HepG2 (cell line): ENCODE measurements around the gene BANP. TPM values are rescaled to one million over a fixed set of nuclear protein-coding genes. Genes with fewer than 3 reads are reported as not detected.
"Not testable (repeated sequence)": the region's sequence is repeated elsewhere in the genome, so short reads cannot be mapped to it uniquely, and the experiment has no call there.

Experiments
- ATAC-seq: fragments of 200-7000 bp; cut with Tn5 transposase; 3 replicates; pipeline ENCODE4 v1.9.1; 2020; ENCODE audit warnings: mild to moderate bottlenecking, moderate library complexity
- BruUV-seq: library from RNA; stranded (reverse); fragments of 400-500 nt; replicated peaks from 2 replicates; lab custom pipeline; 2021; lab: Mats Ljungman, UMichigan
- CTCF ChIA-PET: fragments of 300-600 bp; formaldehyde crosslinking; extraction: SDS; loops from one replicate; lab custom pipeline; 2021; ENCODE audit warnings: low total read pairs, inconsistent platforms, low intra/inter-chr PET ratio; lab: Yijun Ruan, JAX
- POLR2A ChIA-PET: fragments of 350-600 bp; sonication (Branson Sonifier 250); formaldehyde crosslinking; loops from one replicate; lab custom pipeline; 2020; ENCODE audit warnings: antibody characterized with exemption, inconsistent platforms; lab: Yijun Ruan, JAX
- DNase-seq: peaks from one replicate; pipeline ENCODE4 v3.0.0-alpha.2; 2015; ENCODE audit warnings: low spot score
- FAIRE-seq: peaks from 3 replicates; lab custom pipeline; 2011; peaks lifted over from hg19 to GRCh38; lab: Jason Lieb, UNC
- H2AFZ ChIP-seq: one replicate; pipeline ENCODE4 v1.6.1; 2011; ENCODE audit warnings: low read length, inconsistent platforms
- H3K27ac ChIP-seq: fragments of 300-600 bp; 3 replicates; pipeline ENCODE4 v1.8.0; 2011; ENCODE audit warnings: mixed run types, mild to moderate bottlenecking, mixed read lengths, low read length, inconsistent platforms; ENCODE audit not compliant: insufficient read depth; ENCODE audit errors: extremely low read length
- H3K27me3 ChIP-seq, 2 experiments: fragments of 200-600 bp in 1 of 2; 2 replicates in 1 of 2; 3 replicates in 1 of 2; pipeline versions ENCODE4 v1.6.0 to v1.8.0; 2011; ENCODE audit warnings: low read length in 2 of 2, mild to moderate bottlenecking in 2 of 2, moderate library complexity in 2 of 2, inconsistent platforms in 1 of 2; ENCODE audit not compliant: insufficient read depth in 2 of 2, control insufficient read depth in 1 of 2
- H3K36me3 ChIP-seq, 2 experiments: fragments of 200-600 bp in 1 of 2; replicated peaks in 1 of 2; 2 replicates in 1 of 2; 3 replicates in 1 of 2; pipeline versions ENCODE4 v1.5.1 to v1.8.0; 2011; ENCODE audit warnings: low read length in 2 of 2, inconsistent platforms in 1 of 2; ENCODE audit not compliant: insufficient read depth in 2 of 2, control insufficient read depth in 1 of 2
- H3K4me1 ChIP-seq: 2 replicates; pipeline ENCODE4 v1.5.1; 2012; ENCODE audit warnings: low read length, inconsistent platforms; ENCODE audit not compliant: insufficient read depth
- H3K4me2 ChIP-seq: 2 replicates; pipeline ENCODE4 v1.6.0; 2011; ENCODE audit warnings: low read depth, low read length, inconsistent platforms
- H3K4me3 ChIP-seq, 3 experiments: fragments of 200-600 bp in 1 of 3; sonication (generic), shearing (Covaris generic) in 1 of 3; replicated peaks in 1 of 3; 2 replicates each; pipeline ENCODE4 v1.5.1; 2011 to 2016; ENCODE audit warnings: low read length in 3 of 3, inconsistent platforms in 2 of 3, low read depth in 2 of 3, mild to moderate bottlenecking in 2 of 3, control low read depth in 1 of 3, mixed read lengths in 1 of 3; ENCODE audit not compliant: insufficient read depth in 1 of 3
- H3K79me2 ChIP-seq: one replicate; pipeline ENCODE4 v1.6.1; 2011; ENCODE audit warnings: low read length, inconsistent platforms; ENCODE audit not compliant: insufficient read depth
- H3K9ac ChIP-seq: 2 replicates; pipeline ENCODE4 v1.6.0; 2011; ENCODE audit warnings: mild to moderate bottlenecking, low read depth, low read length, inconsistent platforms; ENCODE audit not compliant: insufficient read depth
- H3K9me3 ChIP-seq: 2 replicates; pipeline ENCODE4 v1.5.1; 2012; ENCODE audit warnings: mild to moderate bottlenecking, low read length
- H4K20me1 ChIP-seq: 2 replicates; pipeline ENCODE4 v1.6.0; 2011; ENCODE audit warnings: inconsistent platforms, mild to moderate bottlenecking, low read length, moderate library complexity; ENCODE audit not compliant: insufficient read depth
- WGBS: methylation state at CpG from one replicate; pipeline ENCODE4 v1.1.6; 2017; ENCODE audit warnings: low lambda C conversion rate; 5-methylcytosine and 5-hydroxymethylcytosine counted together
- in situ Hi-C: cut with HindIII; loops from 2 replicates; pipeline ENCODE4 v1.10.0; 2017; ENCODE audit warnings: low pct_unique_long_range_greater_than_20kb; ENCODE audit not compliant: extremely low pct_ligation_motif_present
- intact Hi-C: fragments of 100-400 bp; cut with micrococcal nuclease; formaldehyde crosslinking; loops from one replicate; pipeline ENCODE4 v1.10.0; 2022; ENCODE audit not compliant: unreplicated experiment
- polyA plus RNA-seq, 8 experiments: library from polyadenylated mRNA; depleted of rRNA in 3 of 8; stranded (reverse) in 7 of 8; unstranded in 1 of 8; fragments of >200 nt; fragmentation: Illumina TruSeq in 4 of 8; extraction: Trizol in 4 of 8; gene quantifications; 2 replicates each; pipeline versions ENCODE4 v1.2.1 to v1.2.3, GENCODE V29; 2011 to 2016; ENCODE audit warnings: low read depth in 4 of 8, missing spikeins in 1 of 8, mixed read lengths in 1 of 8; ENCODE audit not compliant: insufficient read depth in 1 of 8
- total RNA-seq, 5 experiments: library from RNA; depleted of rRNA; stranded (reverse); fragments of >200 nt; fragmentation: Illumina TruSeq; extraction: Trizol; gene quantifications; 2 replicates each; pipeline ENCODE4 v1.2.3, GENCODE V29; 2016; ENCODE audit warnings: low read depth in 1 of 5

BANP gene
- total and polyA plus RNA-seq, 2 of the 13 experiments (the other 11 are each of a cell fraction or from before 2014, with no cell fraction given), result 20.2 to 23.8 TPM

DNA sequence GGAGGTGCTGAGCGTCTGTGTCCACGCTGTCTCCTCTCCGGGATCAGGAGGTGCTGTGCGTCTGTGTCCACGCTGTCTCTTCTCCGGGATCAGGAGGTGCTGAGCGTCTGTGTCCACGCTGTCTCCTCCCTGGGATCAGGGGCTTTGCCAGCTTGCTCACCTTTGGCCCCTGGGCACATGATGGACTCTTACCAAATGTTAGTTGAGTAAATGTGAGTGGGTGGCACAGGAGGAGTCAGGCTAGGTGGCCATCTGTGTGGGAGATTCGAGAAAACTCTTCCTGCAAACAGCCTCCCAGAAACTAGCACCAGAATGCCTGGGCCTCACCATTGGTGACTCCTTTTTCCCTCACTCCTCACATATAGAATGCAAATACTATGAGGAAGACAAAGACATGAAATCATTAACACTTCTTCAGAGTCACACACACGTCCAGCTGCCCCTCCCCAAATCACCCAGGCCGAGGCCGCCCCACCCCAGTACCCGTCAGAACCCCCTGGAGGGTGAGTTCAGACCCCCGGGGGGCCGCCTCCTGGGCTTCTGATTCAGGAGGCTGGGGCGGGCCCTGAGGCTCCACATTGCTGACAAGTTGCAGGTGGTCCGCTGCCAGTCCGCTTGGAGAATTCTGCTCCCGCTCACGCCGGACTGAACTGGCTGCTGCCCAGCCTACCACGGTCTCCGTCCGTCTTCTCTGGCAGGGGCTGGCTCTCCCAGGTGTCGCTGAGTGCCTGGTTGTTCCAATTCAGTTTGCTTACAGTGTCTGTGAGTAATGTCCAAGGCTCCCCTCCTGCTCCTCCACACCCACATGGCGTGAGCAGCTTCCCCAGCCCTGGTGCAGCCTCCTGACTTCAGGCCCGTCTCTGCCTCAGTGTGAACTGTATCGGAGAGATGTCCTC, 158.7 kb downstream of the BANP start:
- H3K9me3 ChIP-seq, BruUV-seq, H2AFZ ChIP-seq, H3K4me1 ChIP-seq, ATAC-seq, FAIRE-seq, in situ Hi-C loops, H3K79me2 ChIP-seq, H3K4me2 ChIP-seq, CTCF ChIA-PET, intact Hi-C loops, H3K4me3 ChIP-seq, H4K20me1 ChIP-seq, POLR2A ChIA-PET, H3K9ac ChIP-seq, H3K36me3 ChIP-seq, H3K27ac ChIP-seq, DNase-seq: not testable (repeated sequence)
- H3K27me3 ChIP-seq, result peaks cover 9 to 51% of the 10 kb centered on the region in 2 experiments; a peak in 3 of 5 replicates
- WGBS, result 45% methylated on average over 27 of the region's 28 CpGs

DNA sequence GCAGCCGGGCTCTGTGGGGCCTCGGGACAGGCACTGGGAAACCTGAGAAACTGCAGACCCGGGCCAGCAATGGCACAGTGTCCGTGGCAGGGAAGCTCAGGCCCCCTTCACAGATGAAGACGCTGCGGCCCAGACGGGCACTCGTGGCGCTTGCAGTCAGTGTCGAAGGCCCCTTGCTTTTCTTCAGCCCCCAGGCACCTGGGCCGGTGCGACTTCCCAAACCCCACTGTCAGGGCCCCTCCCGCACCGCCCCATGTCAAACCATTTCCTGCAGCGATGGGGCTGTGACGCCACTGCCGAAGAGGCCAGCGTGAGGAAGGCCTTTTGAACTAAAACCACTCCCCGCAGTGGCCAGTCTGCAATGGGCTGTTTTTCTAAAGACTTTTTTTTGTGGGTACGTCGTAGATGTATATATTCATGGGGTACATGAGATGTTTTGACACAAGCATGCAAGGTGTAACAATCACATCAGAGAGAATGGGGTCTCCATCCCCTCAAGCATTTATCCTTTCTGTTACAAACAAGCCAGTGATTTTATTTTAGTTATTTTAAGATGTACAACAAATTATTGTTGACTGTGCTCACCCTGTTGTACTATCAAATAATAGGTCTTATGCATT, 159.8 kb downstream of the BANP start:
- DNase-seq, in situ Hi-C loops, H3K4me1 ChIP-seq, H3K4me3 ChIP-seq, FAIRE-seq, CTCF ChIA-PET, H4K20me1 ChIP-seq, intact Hi-C loops, H3K27ac ChIP-seq, H3K4me2 ChIP-seq, H3K9me3 ChIP-seq, H2AFZ ChIP-seq, H3K9ac ChIP-seq, ATAC-seq, H3K36me3 ChIP-seq, POLR2A ChIA-PET, H3K79me2 ChIP-seq, BruUV-seq: not testable (repeated sequence)
- 56% methylated on average over 8 of the region's 21 CpGs for WGBS
- H3K27me3 ChIP-seq, result peaks cover 11 to 59% of the 10 kb centered on the region in 2 experiments; a peak in 4 of 5 replicates

DNA sequence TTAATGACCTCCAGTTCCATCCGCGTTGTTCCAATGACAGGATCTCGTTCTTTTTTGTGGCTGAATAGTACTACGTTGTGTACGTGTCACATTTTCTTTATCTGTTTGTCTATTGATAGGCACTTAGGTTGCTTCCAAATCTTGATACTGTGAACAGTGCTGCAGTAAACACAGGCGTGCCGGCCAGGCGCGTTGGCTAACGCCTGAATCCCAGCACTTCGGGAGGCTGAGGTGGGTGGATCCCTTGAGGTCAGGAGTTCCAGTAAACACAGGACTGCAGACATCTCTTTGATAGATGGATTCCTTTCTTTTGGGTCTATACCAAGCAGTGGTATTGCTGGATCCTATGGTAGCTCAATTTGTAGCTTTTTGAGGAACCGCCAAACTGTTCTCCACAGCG, 160.7 kb downstream of the BANP start:
- intact Hi-C loops, H2AFZ ChIP-seq, H3K4me2 ChIP-seq, ATAC-seq, H3K4me3 ChIP-seq, H3K36me3 ChIP-seq, H3K9ac ChIP-seq, H3K27ac ChIP-seq, POLR2A ChIA-PET, H4K20me1 ChIP-seq, in situ Hi-C loops, BruUV-seq, H3K9me3 ChIP-seq, H3K4me1 ChIP-seq, DNase-seq, CTCF ChIA-PET, H3K79me2 ChIP-seq: not testable (repeated sequence)
- peaks cover 13 to 67% of the 10 kb centered on the region in 2 experiments; a peak in 4 of 5 replicates for H3K27me3 ChIP-seq
- peak; percentile 42 for FAIRE-seq
- 23% methylated on average over 13 of the region's 13 CpGs for WGBS
